ENCODE measurements around the gene EOLA1. TPM values are rescaled to one million over a fixed set of nuclear protein-coding genes. Genes with fewer than 3 reads are reported as not detected.
A peak's percentile ranks its signal among the peaks of the same experiment; 100 is the strongest.

The EOLA1 gene
- total RNA-seq, 1 experiment from 2014 or later: 9.0 TPM

GRCh38 chrX:149567621-149568417, 27.0 kb downstream of the EOLA1 start:
- no peak overlapping the region for H3K4me3 ChIP-seq (replicated peaks in 1 of 2; ENCODE audit: low read depth in 1 of 2, low read length in 2 of 2)
- RAD21 ChIA-PET (ENCODE audit: low non-redundant PET in 1 of 2, low total read pairs in 2 of 2, uncharacterized antibody in 2 of 2, unreplicated experiment in 2 of 2): no interaction called here
- TF ChIP-seq RAD21 (IDR thresholded peaks at IDR 0.05; ENCODE audit: low read depth) (no peak), SIN3A (IDR thresholded peaks at IDR 0.05; ENCODE audit: low read depth) (no peak), SP1 (IDR thresholded peaks at IDR 0.05; ENCODE audit: low read depth) (no peak), REST (IDR thresholded peaks at IDR 0.05; ENCODE audit: low read depth) (no peak), ZFX (IDR thresholded peaks at IDR 0.05) (no peak), EGR1 (IDR thresholded peaks at IDR 0.05; ENCODE audit: low read depth) (no peak)
- H3K9me3 ChIP-seq (ENCODE audit: control insufficient read depth in 1 of 2, insufficient read depth in 1 of 2, low read depth in 1 of 2, low read length in 2 of 2): no peaks in the 10 kb centered on the region
- H3K4me2 ChIP-seq (ENCODE audit: low read length): no peak overlapping the region
- no peaks in the 10 kb centered on the region for H3K27me3 ChIP-seq (ENCODE audit: insufficient read depth, low read length)
- CTCF ChIA-PET: no interaction called here
- no peak overlapping the region for H3K9ac ChIP-seq (ENCODE audit: low read length)
- DNase-seq (ENCODE audit: low read depth, low spot score) (no peak), ATAC-seq (peak; percentile 27)
- POLR2A ChIA-PET: no interaction called here
- no peak overlapping the region for H3K27ac ChIP-seq (ENCODE audit: low read depth, low read length)
- H2AFZ ChIP-seq (ENCODE audit: low read depth, low read length, poor library complexity, severe bottlenecking): no peak overlapping the region
- H3K4me1 ChIP-seq (ENCODE audit: control insufficient read depth in 1 of 2, insufficient read depth in 2 of 2, low read length in 2 of 2): no peaks in the 10 kb centered on the region
- H3K9me2 ChIP-seq (ENCODE audit: insufficient read depth): no peaks in the 10 kb centered on the region
- BruUV-seq (replicated peaks): no TSS peak
- intact Hi-C loops (cut with micrococcal nuclease): no loop called here
- no peaks in the 10 kb centered on the region for H3K36me3 ChIP-seq (ENCODE audit: control insufficient read depth in 1 of 2, insufficient read depth in 2 of 2, low read length in 2 of 2)
- H4K20me1 ChIP-seq (ENCODE audit: insufficient read depth): no peaks in the 10 kb centered on the region
- no peaks in the 10 kb centered on the region for H3K79me2 ChIP-seq (ENCODE audit: insufficient read depth, low read length)
